NCI-H2171 treated with DMSO at 0.1 percent for 48 hours (cell line): ENCODE data around the gene GABARAP.

ENCODE experiments used
- DNase-seq: peaks from one replicate; lab custom pipeline; 2025; lab: John Stamatoyannopoulos, UW

GABARAP gene

DNA sequence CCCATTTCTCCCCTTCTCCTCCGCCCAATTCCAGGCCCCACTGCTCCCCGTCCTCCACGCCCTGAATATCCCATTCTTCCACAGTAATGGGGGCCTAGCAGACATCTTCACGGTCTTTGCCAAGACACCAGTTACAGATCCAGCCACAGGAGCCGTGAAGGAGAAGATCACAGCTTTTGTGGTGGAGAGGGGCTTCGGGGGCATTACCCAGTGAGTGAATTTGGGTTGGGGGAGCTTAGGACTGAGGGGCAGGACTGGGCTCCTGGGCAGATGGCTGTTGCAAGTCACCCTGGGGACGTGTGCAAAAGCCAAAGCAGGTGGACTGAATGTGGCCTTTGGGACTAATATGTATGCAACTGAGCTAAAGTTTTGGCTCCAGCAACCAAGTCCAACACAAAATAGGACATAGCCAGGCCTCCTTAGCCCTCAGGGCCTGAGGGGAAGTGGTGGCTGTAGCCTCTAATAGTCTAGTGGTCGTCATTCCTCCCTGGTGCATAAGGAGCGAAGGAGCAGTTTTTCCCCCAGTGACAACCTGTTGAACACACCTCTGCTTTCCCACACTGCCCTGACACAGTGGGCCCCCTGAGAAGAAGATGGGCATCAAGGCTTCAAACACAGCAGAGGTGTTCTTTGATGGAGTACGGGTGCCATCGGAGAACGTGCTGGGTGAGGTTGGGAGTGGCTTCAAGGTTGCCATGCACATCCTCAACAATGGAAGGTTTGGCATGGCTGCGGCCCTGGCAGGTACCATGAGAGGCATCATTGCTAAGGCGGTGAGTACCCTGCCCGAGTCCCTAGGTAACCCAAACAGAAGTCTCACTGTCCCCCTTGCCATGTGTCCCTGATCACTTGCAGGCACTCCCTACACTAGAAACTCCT, 19.9 kb downstream of the GABARAP start:
- no peak for DNase-seq

DNA sequence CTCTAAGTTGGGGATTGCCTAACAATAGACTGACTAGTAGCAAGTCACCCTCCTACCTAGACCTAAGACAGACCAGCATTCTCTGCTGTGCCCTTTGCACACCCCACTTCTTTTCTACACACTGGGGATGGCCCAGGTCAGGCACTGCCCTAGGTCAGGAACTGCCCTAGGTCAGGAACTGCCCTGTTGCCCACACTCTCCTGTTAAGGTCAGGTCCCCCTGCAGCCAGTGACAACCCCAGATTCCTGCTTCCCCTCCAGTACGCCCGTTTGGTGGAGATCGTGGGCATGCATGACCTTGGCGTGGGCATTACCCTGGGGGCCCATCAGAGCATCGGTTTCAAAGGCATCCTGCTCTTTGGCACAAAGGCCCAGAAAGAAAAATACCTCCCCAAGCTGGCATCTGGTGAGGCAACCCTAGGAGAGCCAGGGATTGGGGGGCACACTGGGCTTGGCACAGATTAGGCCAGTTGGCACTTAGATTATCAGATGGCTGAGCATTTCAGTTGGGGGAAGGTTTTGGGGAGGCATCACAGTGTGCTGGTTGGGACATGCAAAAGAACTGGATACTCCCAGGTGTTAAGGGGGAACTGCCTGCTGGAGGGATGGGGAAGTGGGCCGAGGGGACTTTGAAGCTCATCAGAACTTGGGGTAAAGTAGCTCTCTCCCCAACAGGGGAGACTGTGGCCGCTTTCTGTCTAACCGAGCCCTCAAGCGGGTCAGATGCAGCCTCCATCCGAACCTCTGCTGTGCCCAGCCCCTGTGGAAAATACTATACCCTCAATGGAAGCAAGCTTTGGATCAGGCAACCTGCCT, 20.8 kb downstream of the GABARAP start:
- DNase-seq, result no peak

DNA sequence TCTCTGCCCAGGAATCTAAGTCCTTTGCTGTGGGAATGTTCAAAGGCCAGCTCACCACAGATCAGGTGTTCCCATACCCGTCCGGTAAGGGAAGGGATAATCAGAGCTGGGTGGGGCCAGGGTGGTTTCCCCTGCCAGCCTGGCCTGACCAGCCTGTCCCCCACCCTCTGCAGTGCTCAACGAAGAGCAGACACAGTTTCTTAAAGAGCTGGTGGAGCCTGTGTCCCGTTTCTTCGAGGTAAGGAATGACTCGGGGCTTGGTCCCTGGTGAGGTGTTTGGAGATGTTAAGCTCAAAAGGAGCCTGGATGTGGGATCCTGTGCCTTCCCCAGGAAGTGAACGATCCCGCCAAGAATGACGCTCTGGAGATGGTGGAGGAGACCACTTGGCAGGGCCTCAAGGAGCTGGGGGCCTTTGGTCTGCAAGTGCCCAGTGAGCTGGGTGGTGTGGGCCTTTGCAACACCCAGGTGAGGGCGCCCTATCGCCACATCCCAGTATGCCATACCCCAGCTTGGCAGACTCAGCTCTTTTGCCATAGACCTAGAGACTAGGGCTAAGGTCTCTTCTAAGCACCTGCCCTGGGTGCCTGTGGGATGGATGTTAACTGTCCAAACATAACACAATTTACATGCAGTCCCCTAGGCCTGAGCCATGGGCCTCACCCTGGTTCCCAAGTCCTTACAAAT, 21.5 kb downstream of the GABARAP start:
- DNase-seq, result peak; percentile 25

DNA sequence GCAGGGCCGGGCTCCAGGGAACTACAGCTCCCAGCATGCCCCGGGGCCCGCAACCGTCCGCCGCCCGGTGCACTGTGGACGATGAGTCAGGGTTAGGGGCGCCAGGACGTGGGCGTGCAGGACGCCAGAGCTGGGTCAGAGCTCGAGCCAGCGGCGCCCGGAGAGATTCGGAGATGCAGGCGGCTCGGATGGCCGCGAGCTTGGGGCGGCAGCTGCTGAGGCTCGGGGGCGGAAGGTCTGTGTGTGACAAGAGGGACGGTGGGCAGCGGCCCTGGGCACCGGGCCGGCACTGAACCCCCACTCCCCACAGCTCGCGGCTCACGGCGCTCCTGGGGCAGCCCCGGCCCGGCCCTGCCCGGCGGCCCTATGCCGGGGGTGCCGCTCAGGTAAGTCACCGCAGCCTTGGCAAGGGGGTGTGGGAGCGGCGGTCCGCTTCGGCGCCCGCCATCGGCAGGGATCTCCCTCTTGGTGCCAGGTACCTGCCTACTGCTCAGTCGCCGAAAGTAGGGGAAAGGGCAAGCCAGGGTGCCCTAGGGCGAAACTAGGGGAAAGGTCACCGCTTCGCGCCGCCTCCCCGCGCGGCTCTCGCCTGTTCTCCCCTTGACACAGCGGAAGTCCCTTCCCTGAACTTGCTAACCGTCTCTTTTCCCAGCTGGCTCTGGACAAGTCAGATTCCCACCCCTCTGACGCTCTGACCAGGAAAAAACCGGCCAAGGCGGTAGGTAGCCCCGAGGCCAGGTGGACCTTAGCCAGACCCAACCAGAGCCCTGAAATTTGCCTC, 22.2 kb downstream of the GABARAP start, which contains the start of the genes ACADVL and DLG4:
TSS of gene ACADVL (plus strand) at position 127 of the 781 bp plus-strand sequence. CDS start at position 174, 47 bp downstream.
TSS of gene DLG4 (minus strand) at position 25 of the 781 bp plus-strand sequence.
- DNase-seq, result peak; percentile 72

DNA sequence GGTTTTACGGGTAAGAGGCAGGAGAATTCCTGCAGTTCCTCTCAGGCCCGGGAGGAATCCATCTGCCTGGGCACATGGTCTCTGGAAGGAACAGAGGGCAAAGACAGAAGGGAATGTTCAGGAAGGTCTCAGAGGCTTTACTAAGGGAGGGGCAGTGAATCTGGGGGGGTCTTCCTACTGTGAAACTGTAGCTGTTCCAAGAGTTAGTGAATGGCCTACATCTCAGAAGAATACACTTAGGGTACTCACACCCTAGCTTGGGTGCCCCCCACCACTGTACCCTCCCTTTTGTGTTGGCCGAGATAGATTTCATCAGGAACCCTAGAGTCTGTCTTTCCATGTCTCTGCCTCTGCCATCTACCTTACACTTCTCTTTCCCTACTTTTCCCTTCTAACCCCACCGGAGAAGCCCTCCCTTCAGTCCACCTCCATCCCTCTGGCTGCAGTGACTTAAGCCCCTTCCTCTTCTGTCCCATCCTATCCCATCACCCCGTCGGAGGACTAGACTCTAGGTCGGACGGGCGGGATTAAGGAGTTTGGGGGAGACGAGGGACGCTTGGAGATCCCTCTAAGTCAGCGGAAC, 22.9 kb downstream of the GABARAP start:
- no peak for DNase-seq

DNA sequence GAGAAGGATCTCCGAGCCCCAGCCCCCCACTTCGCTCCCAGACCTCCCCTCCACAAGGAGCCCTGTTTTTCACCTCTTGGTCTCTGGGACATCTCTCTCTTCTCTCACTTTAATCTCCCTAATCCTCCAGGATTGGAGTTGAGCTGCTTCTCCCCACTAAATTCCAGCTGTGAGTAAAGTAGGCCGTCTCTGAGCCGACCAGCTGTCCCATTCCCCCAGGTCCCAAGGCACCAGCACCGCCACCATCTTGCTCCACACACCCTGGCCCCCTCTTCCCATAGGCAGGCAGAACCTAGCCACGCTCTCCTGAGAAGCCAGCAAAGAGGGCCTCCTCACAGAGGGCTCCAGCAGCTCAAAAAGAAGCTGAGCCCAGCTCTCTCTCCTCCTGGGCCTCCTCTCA, 23.5 kb downstream of the GABARAP start:
- DNase-seq, result no peak

DNA sequence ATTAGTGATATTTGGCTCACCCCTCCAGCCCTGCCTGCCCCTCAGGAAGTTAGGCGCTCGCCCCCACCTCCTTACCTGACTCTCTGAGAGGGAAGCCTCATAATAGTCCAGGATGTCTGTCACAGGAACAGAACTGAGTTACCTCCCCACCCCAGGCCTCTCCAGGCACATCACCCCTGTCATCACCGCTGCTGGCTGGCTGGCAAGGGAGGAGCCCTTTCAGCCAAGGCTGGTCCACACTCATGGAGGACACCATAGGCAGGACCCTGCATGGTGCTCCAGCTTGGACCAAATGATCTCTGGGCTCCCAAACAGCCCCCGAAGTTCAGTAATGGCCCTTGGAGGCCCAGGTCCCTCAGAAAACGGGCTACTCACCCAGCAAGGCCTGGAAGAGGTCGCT, 24.1 kb downstream of the GABARAP start:
- no peak for DNase-seq

DNA sequence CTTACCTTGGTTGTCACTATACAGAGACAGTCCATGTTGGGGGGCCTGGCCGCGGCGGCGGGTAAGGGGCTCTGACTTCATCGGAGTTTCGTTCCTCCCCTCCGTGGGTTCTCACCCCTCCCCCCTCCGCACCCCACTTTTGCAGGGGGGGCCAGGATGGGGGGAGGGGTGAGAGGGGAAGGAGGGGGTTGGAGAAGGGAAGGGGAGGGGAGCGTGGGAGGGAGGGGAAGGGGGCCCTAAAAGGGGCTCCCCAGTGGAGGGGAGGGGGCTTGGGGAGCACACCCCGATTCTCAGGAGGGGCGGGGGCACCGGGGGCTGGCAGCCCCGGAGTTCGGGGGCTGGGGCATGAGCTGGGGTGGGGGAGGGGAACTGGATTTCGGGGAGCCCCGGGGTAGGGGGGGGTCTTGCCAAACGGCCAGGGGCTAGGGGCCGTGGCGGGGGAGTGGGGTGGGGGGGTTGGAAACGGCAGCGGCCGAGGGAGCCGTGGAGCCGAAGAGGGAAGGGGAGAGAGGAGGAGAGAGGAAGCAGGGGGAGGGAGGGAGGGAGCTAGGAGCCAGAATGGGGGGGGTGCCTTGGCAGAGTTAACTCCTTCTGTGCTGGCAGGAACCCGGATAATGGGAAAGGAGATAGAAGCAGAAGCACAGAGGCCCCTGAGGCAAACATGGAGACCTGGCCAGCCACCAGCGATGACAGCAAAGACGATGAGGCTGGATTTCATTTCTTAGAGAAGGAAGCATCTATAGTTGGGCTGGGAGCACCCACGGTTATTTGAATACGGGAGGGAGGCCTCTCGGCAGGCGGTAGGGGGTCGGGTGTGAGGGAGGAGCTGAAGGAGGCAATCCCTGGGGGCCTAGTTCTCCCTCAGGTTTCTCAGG, 24.9 kb downstream of the GABARAP start:
- DNase-seq, result peak; percentile 71

DNA sequence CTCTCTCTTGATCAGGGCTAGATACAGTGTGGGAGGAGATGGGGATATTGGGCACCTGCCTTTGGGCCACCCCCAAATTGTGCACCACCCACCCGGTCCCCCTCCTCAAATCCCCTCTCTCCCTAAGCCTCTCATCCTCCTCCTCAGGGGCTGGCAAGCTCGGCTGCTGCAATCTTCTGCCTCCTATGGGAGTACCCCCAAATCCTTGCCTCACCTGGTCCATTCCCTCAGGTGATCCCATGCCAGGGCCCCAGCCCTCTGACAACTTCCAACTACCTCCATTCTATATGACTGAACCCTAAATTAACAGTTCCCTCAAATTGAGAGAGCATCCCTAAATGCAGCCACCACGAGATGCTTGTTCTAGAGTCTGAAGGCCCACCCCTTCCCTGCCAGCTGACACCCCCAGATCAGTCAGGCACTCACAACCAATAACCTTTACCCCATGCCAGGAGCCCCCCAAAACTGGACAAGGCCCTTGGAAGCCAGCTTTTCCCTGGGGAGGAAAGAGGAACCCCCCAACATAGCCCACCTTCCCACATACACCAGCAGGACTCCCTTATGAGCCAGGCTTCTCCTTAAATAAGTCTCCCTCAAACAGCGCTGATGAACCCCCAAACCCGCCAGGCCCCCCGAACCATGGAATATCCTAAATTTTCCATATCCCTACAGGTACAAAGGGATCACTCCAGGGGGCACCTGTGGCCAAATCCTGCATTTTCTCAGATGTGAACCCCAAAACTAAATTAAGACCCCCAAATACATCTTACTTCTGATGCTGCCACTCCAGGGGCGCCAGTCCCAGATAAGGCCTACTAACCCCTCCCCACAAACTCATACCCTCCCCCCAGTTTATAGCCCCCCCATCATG, 25.8 kb downstream of the GABARAP start:
- DNase-seq, result no peak

DNA sequence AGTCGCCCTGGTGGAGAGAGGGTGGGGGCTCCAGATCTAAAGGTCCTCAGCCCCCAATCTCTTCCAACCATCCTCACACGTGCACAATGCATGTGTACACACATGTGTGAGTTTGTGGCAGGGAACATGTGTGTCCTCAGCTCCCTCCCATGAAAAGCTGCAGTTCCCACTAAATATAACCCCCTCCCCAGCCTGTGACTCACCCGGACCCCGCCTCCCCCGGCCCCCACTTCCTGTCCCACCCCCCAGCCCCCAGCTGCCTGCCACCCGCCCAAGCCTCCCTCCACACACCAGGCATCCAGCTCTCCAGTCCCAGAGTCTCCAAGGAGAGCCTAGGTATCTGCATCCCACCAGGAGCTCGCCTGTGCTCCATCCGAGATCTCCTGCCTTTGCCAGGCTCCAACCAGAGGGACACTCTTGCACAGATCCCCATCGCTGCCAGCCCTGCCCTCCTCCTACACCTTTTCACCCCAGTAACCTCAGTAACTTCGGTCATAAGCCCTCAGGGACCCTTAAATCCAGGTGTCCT, 26.5 kb downstream of the GABARAP start:
- no peak for DNase-seq

DNA sequence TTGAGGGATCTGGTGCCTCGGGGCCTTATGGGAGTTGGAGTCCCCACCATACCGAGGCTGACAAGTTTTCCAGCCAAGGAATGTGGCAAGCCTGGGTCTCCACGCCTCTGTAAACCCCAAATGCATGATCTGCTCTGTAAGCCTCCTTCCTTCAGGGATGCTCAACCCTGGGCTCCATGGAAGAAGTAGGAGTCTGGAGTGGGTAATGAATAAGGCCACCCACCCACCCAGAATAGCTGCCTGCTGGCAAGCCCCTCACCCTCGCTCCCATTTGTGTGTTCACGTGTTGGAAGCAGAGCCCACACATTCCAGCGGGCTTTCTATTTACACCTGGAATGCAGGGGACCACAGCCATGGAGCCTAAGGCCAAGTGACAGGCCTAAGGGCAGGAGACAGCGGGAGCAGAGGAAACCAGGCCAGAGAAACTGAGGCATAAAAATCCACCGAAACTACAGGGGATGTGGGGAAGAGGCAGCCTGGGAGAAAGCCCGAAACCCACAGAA, 27.1 kb downstream of the GABARAP start:
- DNase-seq, result no peak

DNA sequence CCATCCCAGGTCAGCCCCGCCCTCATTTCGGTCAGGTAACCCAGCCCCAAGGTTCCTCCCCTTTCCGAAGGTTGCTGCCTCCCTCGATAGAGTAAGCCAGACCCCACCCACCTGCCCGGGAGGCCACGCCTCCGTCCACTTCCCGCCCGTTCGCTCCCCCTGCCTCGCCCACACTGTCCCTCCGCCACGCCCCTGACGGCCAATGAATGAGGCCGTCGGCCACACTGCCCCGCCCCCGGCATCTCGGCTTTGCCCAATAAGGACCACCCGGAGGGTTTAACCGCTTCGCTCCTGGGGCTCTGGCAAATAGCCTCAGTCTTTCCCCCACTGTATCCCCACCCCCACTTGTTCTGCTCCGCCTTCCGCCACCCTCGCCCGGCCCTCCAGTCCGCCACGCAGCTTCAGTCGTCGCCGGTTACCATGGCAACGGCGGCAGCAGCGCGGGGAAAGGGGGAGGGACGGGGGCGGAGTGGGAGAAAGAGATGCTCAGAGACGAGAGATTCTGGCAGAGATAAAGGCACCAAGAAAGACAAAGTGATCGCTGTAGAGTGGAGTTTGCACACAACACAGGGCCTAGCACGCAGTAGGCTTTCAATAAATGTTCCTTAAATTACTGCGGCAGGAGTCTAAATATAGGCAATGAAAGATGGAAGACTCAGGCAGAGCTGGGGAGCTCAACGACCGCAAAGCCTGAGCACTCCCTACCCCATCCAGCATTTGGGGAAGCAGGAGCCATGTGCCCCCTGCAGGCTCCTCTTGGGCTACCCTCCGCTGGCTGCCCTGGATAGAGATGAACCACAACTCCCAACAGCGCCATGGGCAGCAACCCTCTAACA, 27.7 kb downstream of the GABARAP start:
- DNase-seq, result peak; percentile 99

DNA sequence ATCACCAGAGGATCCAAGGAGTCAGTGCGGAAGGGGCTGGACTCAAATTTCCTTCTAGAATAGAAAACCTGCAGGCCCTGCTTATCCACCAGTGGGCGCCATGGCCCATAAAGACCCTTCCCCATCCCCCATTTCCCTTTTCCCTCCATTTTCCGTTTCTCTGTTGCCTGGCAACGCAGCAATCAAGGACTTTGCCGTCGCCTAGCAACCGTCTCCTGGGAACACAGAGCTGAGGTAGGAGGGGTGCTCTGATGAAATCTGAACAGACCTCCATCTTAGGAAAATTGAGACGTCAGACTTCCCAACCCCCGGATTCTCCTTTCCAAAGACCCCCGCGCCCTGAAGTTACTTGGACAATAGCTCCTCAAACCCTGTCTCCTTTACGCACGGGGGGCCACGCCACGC, 28.4 kb downstream of the GABARAP start:
- peak; percentile 98 for DNase-seq

DNA sequence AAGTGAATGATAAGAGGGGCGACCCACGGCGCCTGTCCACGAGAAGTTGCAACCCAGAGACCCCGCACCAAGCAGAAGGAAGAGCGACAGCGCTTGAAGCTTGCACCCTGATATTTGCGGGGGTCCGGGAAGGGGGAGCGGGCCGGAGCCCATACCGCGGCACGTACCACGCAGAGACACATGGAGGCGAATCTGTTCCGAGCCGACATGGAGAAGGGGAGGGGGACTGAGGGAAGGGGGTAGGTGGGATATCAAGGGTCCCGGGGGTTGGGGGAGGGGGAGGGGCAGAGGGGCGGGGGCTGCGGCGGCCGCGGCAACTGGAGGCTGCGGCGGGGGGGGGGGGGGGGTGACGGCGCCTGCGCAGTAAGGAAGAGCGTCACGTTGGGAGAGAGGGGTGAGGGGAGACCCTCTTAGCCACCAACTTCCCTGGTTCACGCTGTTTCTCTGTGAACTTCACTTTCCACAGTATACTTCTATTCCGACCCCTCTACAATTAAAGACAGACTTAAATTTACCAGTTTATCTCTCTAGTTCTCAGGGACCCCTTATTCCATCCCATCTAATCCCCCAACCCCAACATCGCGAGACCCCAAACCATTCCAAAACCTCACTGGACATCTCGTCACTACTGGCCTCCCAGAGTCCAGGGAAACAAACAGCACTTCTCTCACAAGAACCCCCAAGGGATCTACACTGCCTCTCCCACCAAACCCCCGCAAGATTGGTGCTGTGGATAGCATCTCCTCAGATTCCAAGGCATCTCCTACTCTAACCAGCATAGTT, 30.6 kb downstream of the GABARAP start:
- DNase-seq, result no peak

DNA sequence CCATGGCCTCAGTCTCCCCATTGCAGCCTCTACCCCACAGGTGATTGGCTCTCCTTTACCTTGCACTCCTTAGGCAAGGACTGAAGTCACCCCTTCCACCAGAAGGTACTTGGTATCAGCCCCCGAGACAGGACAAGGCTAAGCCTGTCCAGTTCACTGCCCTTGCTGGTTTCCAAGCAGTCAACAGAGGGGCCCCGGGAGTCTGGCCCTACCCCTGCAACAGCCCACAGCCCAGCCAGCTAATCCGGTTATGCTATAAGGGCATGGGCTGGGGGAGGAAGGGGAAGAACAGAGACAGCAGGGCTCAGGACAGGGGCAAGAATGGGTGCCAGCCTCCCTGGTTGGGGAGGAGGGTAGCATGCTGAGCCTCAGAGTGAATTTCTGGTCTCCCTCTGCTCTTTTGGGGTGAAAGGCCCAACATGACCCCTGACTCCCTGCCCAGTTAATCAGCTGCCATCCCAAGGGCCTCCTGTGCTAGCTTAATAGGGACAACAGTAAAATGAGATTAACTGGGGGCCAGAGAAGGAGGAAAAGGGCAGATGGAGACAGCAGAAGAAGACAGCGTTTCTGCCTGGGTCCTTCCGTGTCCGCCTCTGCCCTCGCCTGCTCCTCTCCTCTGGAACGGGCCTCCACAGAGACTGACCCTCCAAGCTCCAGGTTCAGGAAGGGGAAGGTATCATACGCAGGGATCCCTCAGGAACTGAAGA, 33.3 kb downstream of the GABARAP start:
- no peak for DNase-seq

DNA sequence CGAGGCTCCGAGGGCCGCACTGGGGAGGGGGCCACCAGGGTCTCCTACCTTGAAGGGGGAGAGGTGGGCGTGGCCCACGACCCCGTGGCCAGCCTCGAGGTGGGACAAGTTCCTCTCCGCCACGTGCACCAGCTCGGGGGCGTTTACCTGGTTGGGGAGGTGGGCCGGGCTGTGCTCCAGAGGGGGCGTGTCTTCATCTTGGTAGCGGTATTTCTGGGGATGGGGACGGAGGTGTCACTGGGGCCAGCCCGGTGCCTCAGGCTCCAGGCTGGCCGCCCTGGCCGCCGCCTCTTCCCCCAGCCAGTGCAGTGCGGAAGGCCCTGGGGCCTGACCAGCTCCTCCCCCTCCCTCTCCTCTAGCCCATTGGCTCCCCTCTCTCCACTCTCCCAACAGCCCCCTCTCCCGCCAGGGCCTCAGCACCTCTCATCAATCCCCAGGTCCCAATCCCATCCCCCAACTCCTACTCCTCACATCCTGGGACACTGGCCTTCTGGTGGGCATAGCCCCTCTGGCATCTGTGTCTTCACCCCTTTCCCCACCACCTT, 34.1 kb downstream of the GABARAP start:
- DNase-seq, result no peak
